B cell (primary cell): ENCODE measurements around the gene SMCR8. TPM values are rescaled to one million over a fixed set of nuclear protein-coding genes. Genes with fewer than 3 reads are reported as not detected.
A peak's percentile ranks its signal among the peaks of the same experiment; 100 is the strongest.

Source experiments
- ATAC-seq: fragments of 200-7000 bp; cut with Tn5 transposase; one replicate; pipeline ENCODE4 v1.10.0; 2021; ENCODE audit warnings: low read depth, mild to moderate bottlenecking, moderate number of reproducible peaks, moderate library complexity
- CTCF ChIA-PET: fragments of 350-600 bp; sonication (Branson Sonifier 250); formaldehyde crosslinking; loops from one replicate; lab custom pipeline; 2021; ENCODE audit warnings: antibody characterized with exemption, inconsistent platforms; lab: Charles Lee
- POLR2A ChIA-PET: fragments of 350-600 bp; sonication (Branson Sonifier 250); formaldehyde crosslinking; loops from one replicate; lab custom pipeline; 2021; ENCODE audit warnings: antibody characterized with exemption; lab: Charles Lee
- DNase-seq: peaks from one replicate; pipeline ENCODE4 v3.0.0; 2013
- H2AFZ ChIP-seq: 2 replicates; pipeline ENCODE4 v1.6.1; 2012; ENCODE audit warnings: mild to moderate bottlenecking, low read depth, low read length; ENCODE audit not compliant: insufficient read depth, poor library complexity, severe bottlenecking
- H3K27ac ChIP-seq, 2 donors: 1 replicate in 1 of 2; 2 replicates in 1 of 2; pipeline ENCODE4 v1.5.1; 2012 to 2013; ENCODE audit warnings: low read length in 2 of 2, mild to moderate bottlenecking in 2 of 2, moderate library complexity in 1 of 2
- H3K27me3 ChIP-seq, 4 experiments: fragments of 200-600 bp in 1 of 4; sonication (generic) in 1 of 4; replicated peaks in 1 of 4; 1 replicate in 2 of 4; 2 replicates in 2 of 4; pipeline versions ENCODE4 v1.6.1 to v1.7.0; 2013 to 2016; ENCODE audit warnings: low read length in 3 of 4, mild to moderate bottlenecking in 2 of 4, mixed read lengths in 1 of 4, moderate library complexity in 1 of 4; ENCODE audit not compliant: insufficient read depth in 4 of 4, control insufficient read depth in 3 of 4; ENCODE audit errors: control extremely low read depth in 1 of 4
- H3K36me3 ChIP-seq, 2 experiments: replicated peaks in 1 of 2; 1 replicate in 1 of 2; 2 replicates in 1 of 2; pipeline versions ENCODE4 v1.6.1 to v1.7.1; 2013; ENCODE audit warnings: low read length in 1 of 2; ENCODE audit not compliant: insufficient read depth in 2 of 2, control insufficient read depth in 1 of 2; ENCODE audit errors: control extremely low read depth in 1 of 2, extremely low read depth in 1 of 2
- H3K4me1 ChIP-seq, 2 donors: fragments of 200-600 bp in 1 of 2; sonication (generic) in 1 of 2; 1 replicate in 1 of 2; 2 replicates in 1 of 2; pipeline versions ENCODE4 v1.5.1 to v1.6.1; 2013 to 2017; ENCODE audit warnings: low read length in 2 of 2; ENCODE audit not compliant: control insufficient read depth in 2 of 2, insufficient read depth in 2 of 2
- H3K4me2 ChIP-seq: replicated peaks from 2 replicates; pipeline ENCODE3; 2012; ENCODE audit warnings: mild to moderate bottlenecking, low read depth, low read length; ENCODE audit not compliant: poor library complexity, severe bottlenecking
- H3K4me3 ChIP-seq, 5 experiments: fragments of 200-600 bp in 1 of 5; sonication (generic) in 1 of 5; 1 replicate in 3 of 5; 2 replicates in 2 of 5; pipeline versions ENCODE4 v1.5.1 to v1.7.0; 2011 to 2016; ENCODE audit warnings: low read length in 4 of 5, mild to moderate bottlenecking in 4 of 5, low read depth in 2 of 5, control low read depth in 1 of 5, moderate library complexity in 1 of 5; ENCODE audit not compliant: insufficient read depth in 1 of 5; ENCODE audit errors: control extremely low read depth in 1 of 5, extremely low read depth in 1 of 5
- H3K79me2 ChIP-seq: fragments of 200-600 bp; sonication (generic); one replicate; pipeline ENCODE4 v1.6.0; 2016; ENCODE audit warnings: low read length; ENCODE audit not compliant: control insufficient read depth, insufficient read depth
- H3K9ac ChIP-seq: fragments of 200-600 bp; sonication (generic); 2 replicates; pipeline ENCODE4 v1.6.1; 2017; ENCODE audit warnings: mild to moderate bottlenecking, low read length, moderate library complexity
- H3K9me3 ChIP-seq, 3 donors: one replicate each; pipeline versions ENCODE4 v1.6.1 to v1.7.1; 2013; ENCODE audit warnings: low read length in 2 of 3; ENCODE audit not compliant: control insufficient read depth in 2 of 3, insufficient read depth in 1 of 3; ENCODE audit errors: control extremely low read depth in 1 of 3
- H4K20me1 ChIP-seq: 2 replicates; pipeline ENCODE4 v1.6.0; 2012; ENCODE audit warnings: mild to moderate bottlenecking, low read length; ENCODE audit not compliant: insufficient read depth, control insufficient read depth, poor library complexity, severe bottlenecking
- H3K27ac Mint-ChIP-seq: one replicate; pipeline ENCODE4 v1.8.0; 2021; ENCODE audit warnings: mixed read lengths
- H3K27me3 Mint-ChIP-seq: one replicate; pipeline ENCODE4 v1.8.0; 2021; ENCODE audit warnings: mixed read lengths
- H3K4me1 Mint-ChIP-seq: one replicate; pipeline ENCODE4 v1.8.0; 2021; ENCODE audit warnings: mixed read lengths
- H3K4me3 Mint-ChIP-seq: one replicate; pipeline ENCODE4 v1.8.0; 2021; ENCODE audit warnings: mixed read lengths
- H3K9me3 Mint-ChIP-seq: one replicate; pipeline ENCODE4 v1.8.0; 2022; ENCODE audit warnings: mixed read lengths; ENCODE audit not compliant: insufficient read depth
- EZH2 ChIP-seq: IDR thresholded peaks from 2 replicates; pipeline ENCODE4 v1.6.1; 2012; ENCODE audit warnings: borderline replicate concordance, low read depth, mild to moderate bottlenecking, moderate library complexity, low read length; ENCODE audit not compliant: insufficient read depth, poor library complexity, severe bottlenecking
- WGBS: methylation state at CpG from one replicate; pipeline ENCODE4 v1.1.5; 2013; ENCODE audit warnings: missing lambda C conversion rate; ENCODE audit not compliant: insufficient coverage; 5-methylcytosine and 5-hydroxymethylcytosine counted together
- intact Hi-C: fragments of 100-400 bp; cut with micrococcal nuclease; formaldehyde crosslinking; loops from one replicate; pipeline ENCODE4 v1.10.0; 2022
- polyA plus RNA-seq: library from polyadenylated mRNA; depleted of rRNA; stranded (reverse); fragments of >200 nt; gene quantifications from 2 replicates; pipeline ENCODE4 v1.2.3, GENCODE V29; 2012
- total RNA-seq, 2 donors: library from RNA; stranded (reverse); fragments of 120-200 nt in 1 of 2; gene quantifications; 1 replicate in 1 of 2; 2 replicates in 1 of 2; pipeline versions ENCODE4 v1.2.3 to v1.2.4, GENCODE V29; 2013 to 2022
- TF ChIP-seq, protein P1 (sequence below): fragments of 200-600 bp; IDR thresholded peaks from one replicate; pipeline ENCODE4 v1.8.0; 2022; ENCODE audit warnings: antibody characterized with exemption, mild to moderate bottlenecking

Gene SMCR8
- total and polyA plus RNA-seq, 2 donors (not counting 1 experiment from before 2014, with no cell fraction given) = 16.2 to 48.0 TPM

DNA sequence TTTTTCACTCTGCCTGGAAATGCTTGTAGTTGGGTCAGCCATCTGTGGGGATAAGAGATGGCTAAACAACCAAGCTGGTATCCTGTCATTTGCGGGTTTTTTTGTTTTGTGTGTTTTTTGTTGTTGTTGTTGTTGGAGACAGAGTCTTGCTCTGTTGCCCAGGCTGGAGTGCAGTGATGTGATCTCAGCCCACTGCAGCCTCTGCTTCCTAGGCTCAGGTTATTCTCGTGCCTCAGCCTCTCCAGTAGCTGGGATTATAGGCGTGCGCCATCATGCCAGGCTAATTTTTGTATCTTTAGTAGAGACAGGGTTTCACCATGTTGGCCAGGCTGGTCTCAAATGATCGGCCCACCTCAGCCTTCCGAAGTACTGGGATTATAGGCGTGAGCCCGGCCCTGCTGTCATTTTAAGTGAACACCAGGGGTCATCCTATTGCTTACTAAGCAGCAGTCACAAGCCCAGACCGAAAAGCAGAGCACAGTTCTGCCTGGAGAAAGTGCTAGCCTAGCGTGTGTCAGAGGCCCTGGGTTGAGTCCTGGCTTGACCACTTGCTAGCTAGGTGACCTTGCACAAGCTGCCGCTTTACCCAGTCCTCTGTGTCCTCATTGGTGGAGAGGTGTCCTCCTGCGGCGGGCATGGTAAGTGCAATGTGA lies 4.6 kb downstream of the SMCR8 start:
- TF ChIP-seq, protein P1, sequence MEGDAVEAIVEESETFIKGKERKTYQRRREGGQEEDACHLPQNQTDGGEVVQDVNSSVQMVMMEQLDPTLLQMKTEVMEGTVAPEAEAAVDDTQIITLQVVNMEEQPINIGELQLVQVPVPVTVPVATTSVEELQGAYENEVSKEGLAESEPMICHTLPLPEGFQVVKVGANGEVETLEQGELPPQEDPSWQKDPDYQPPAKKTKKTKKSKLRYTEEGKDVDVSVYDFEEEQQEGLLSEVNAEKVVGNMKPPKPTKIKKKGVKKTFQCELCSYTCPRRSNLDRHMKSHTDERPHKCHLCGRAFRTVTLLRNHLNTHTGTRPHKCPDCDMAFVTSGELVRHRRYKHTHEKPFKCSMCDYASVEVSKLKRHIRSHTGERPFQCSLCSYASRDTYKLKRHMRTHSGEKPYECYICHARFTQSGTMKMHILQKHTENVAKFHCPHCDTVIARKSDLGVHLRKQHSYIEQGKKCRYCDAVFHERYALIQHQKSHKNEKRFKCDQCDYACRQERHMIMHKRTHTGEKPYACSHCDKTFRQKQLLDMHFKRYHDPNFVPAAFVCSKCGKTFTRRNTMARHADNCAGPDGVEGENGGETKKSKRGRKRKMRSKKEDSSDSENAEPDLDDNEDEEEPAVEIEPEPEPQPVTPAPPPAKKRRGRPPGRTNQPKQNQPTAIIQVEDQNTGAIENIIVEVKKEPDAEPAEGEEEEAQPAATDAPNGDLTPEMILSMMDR = peak; percentile 15
- TF ChIP-seq EZH2 = no peak
- POLR2A ChIA-PET = interaction anchor here (0.6 kb wide), 1 partner anchor 135 kb away, joined by 3 read pairs; no protein-coding TSS in a partner anchor
- Histone ChIP-seq H3K9ac (no peak overlapping the region), H3K9me3 (peaks cover 0 to 18% (median 0%) of the 10 kb centered on the region in 3 donors), H3K36me3 (peaks cover 0 to 72% of the 10 kb centered on the region in 2 experiments), H3K4me3 (no peak overlapping the region), H3K27ac (no peak overlapping the region), H2AFZ (no peak overlapping the region), H3K4me1 (peaks cover 38 to 55% of the 10 kb centered on the region in 2 donors), H4K20me1 (peaks cover 88% of the 10 kb centered on the region), H3K4me2 (no peak overlapping the region), H3K79me2 (peaks cover 79% of the 10 kb centered on the region), H3K27me3 (no peaks in the 10 kb centered on the region)
- 85% methylated on average over 13 of the region's 13 CpGs for WGBS
- no peak overlapping the region for H3K27ac Mint-ChIP-seq
- CTCF ChIA-PET = no interaction called here
- H3K9me3 Mint-ChIP-seq = no peaks in the 10 kb centered on the region
- DNase-seq (no peak), ATAC-seq (no peak)
- intact Hi-C loops = no loop called here
- H3K4me1 Mint-ChIP-seq = peaks cover 69% of the 10 kb centered on the region
- H3K27me3 Mint-ChIP-seq = no peaks in the 10 kb centered on the region
- no peak overlapping the region for H3K4me3 Mint-ChIP-seq

DNA sequence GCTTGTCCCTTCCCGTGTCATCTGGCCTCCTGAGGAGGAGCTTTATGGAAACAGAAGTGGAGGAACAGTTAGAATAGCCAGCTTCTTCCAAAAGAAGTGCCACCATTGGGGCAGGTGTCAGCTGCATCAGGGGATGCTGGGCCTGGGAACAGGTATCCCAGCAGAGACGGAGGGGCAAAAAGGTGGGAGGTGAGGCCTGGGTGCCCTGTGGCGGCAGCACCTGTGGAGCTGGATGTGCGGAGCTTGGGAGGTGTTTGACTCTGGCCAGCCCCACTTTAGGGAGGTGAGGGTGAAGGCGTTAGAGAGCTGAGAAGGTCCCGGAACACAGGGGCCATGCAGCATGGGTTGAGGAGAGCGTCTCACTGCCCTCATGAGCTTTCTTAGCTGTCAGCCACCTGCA lies 5.2 kb downstream of the SMCR8 start:
- TF ChIP-seq, protein P1 = no peak
- no peak for TF ChIP-seq EZH2
- no peak overlapping the region for H3K4me3 Mint-ChIP-seq

More for the DNA sequence above, 5.2 kb downstream of the SMCR8 start:
- POLR2A ChIA-PET = no interaction called here
- peaks cover 79% of the 10 kb centered on the region for H3K79me2 ChIP-seq
- no peak overlapping the region for H3K9ac ChIP-seq
- H2AFZ ChIP-seq = no peak overlapping the region
- peaks cover 69% of the 10 kb centered on the region for H3K4me1 Mint-ChIP-seq
- no peak overlapping the region for H3K27ac ChIP-seq
- H3K4me1 ChIP-seq = peaks cover 38 to 60% of the 10 kb centered on the region in 2 donors
- ATAC-seq (no peak), DNase-seq (no peak)
- intact Hi-C loops = no loop called here
- peaks cover 0 to 18% (median 0%) of the 10 kb centered on the region in 3 donors for H3K9me3 ChIP-seq
- no peak overlapping the region for H3K27ac Mint-ChIP-seq
- no peak overlapping the region for H3K4me3 ChIP-seq
- H3K27me3 ChIP-seq = no peaks in the 10 kb centered on the region
- H4K20me1 ChIP-seq = peaks cover 93% of the 10 kb centered on the region
- WGBS = 98% methylated on average over 7 of the region's 7 CpGs
- CTCF ChIA-PET = no interaction called here
- H3K4me2 ChIP-seq = no peak overlapping the region
- H3K36me3 ChIP-seq = peaks cover 0 to 77% of the 10 kb centered on the region in 2 experiments
- no peaks in the 10 kb centered on the region for H3K27me3 Mint-ChIP-seq
- H3K9me3 Mint-ChIP-seq = no peaks in the 10 kb centered on the region
